ENCODE results near the gene GNAI1. TPM values are rescaled to one million over a fixed set of nuclear protein-coding genes. Genes with fewer than 3 reads are reported as not detected.

GNAI1 gene
- total and polyA plus RNA-seq, 3 experiments from 2014 or later: 0.39 to 3.8 (median 0.42) TPM

DNA sequence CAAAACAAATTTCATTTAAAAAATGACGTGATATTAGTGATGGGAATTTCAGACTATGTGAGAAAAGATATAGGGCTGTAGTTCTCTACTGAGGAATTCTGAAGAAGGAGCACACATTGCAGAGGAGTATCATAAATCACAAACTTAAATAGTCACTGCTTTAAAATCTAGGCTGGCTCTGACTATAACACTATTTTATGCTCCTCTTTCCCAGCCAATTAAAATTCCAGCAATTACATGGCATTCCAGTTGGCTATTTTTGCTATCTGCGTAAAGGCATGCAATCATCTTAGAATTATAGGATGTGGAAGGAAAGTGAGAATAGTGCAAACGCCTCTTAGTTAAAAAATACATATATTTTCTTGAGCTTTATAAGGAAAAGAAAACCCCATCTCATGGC lies 123.1 kb downstream of the GNAI1 start:
- ChIA-PET POLR2A (no interaction called here), CTCF (no interaction called here)
- no peak overlapping the region for H3K27ac Mint-ChIP-seq
- Histone ChIP-seq H3K4me3 (ENCODE audit: low read length) (no peak overlapping the region), H3K27ac (ENCODE audit: low read depth, low read length) (no peak overlapping the region), H3K27me3 (ENCODE audit: insufficient read depth, low read length, poor library complexity, severe bottlenecking) (no peaks in the 10 kb centered on the region), H3K9me3 (ENCODE audit: low read length) (no peaks in the 10 kb centered on the region), H3K4me1 (ENCODE audit: insufficient read depth, low read length) (no peaks in the 10 kb centered on the region), H3K36me3 (ENCODE audit: insufficient read depth, low read length) (no peaks in the 10 kb centered on the region)
- H3K36me3 Mint-ChIP-seq: no peaks in the 10 kb centered on the region
- DNase-seq: no peak
- H3K9me3 Mint-ChIP-seq: peaks cover 2 to 34% (median 12%) of the 10 kb centered on the region in 5 donors
- no peak overlapping the region for H3K4me3 Mint-ChIP-seq
- no peaks in the 10 kb centered on the region for H3K4me1 Mint-ChIP-seq
- peaks cover 0 to 3% of the 10 kb centered on the region in 2 donors for H3K27me3 Mint-ChIP-seq

DNA sequence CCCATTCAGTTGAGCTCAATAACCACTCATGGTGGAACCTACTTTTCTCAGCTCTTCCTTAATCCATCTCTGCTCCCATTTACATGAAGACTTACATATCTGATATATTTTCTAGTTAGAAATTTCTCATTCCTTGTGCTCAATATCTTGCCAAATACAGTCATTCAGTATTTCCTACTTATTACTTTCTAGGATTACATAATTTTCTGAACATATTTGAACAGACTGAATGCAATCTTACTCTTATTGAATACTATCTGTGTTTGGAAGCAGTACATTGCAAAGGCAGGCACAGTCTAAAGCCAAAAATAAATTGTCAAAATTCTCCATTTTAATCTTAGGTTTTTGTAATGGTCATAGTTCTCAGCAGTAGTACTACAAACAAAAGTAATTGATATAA lies 126.0 kb downstream of the GNAI1 start:
- no peaks in the 10 kb centered on the region for H3K27me3 ChIP-seq (ENCODE audit: insufficient read depth, low read length, poor library complexity, severe bottlenecking)
- H3K4me1 ChIP-seq (ENCODE audit: insufficient read depth, low read length): no peaks in the 10 kb centered on the region
- H3K4me3 Mint-ChIP-seq: no peak overlapping the region
- peaks cover 0 to 2% of the 10 kb centered on the region in 2 donors for H3K27me3 Mint-ChIP-seq
- ChIA-PET CTCF (no interaction called here), POLR2A (no interaction called here)
- no peaks in the 10 kb centered on the region for H3K4me1 Mint-ChIP-seq
- no peak for DNase-seq
- H3K27ac Mint-ChIP-seq: no peak overlapping the region
- H3K27ac ChIP-seq (ENCODE audit: low read depth, low read length): no peak overlapping the region
- no peak overlapping the region for H3K4me3 ChIP-seq (ENCODE audit: low read length)
- no peaks in the 10 kb centered on the region for H3K9me3 ChIP-seq (ENCODE audit: low read length)
- H3K36me3 Mint-ChIP-seq: no peaks in the 10 kb centered on the region
- no peaks in the 10 kb centered on the region for H3K36me3 ChIP-seq (ENCODE audit: insufficient read depth, low read length)
- peaks cover 2 to 34% (median 4%) of the 10 kb centered on the region in 5 donors for H3K9me3 Mint-ChIP-seq

DNA sequence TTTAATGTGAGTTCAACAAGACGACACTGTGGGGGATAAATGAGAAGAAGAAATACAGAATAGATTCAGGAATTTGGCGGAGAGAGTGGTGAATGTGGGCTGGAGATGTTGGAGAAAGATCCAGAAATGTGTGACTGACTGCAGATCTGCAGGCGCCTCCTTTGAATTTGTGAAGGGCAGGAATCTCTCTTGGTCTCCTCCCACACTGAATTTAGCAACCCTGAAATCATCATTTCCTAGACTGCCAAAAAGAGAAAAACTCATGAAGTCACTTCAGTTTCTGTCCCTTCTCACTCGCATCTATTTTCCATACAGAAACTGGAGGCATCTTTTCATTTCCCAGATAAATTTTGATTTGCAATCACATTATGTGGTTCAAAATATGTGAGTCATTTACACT lies 128.7 kb downstream of the GNAI1 start:
- Histone ChIP-seq H3K27ac (ENCODE audit: low read depth, low read length) (no peak overlapping the region), H3K36me3 (ENCODE audit: insufficient read depth, low read length) (no peaks in the 10 kb centered on the region), H3K9me3 (ENCODE audit: low read length) (no peaks in the 10 kb centered on the region), H3K27me3 (ENCODE audit: insufficient read depth, low read length, poor library complexity, severe bottlenecking) (no peaks in the 10 kb centered on the region), H3K4me1 (ENCODE audit: insufficient read depth, low read length) (no peaks in the 10 kb centered on the region), H3K4me3 (ENCODE audit: low read length) (no peak overlapping the region)
- Mint-ChIP-seq H3K4me1 (no peaks in the 10 kb centered on the region), H3K36me3 (no peaks in the 10 kb centered on the region), H3K9me3 (peaks cover 0 to 26% (median 4%) of the 10 kb centered on the region in 5 donors), H3K4me3 (no peak overlapping the region), H3K27me3 (peaks cover 0 to 2% of the 10 kb centered on the region in 2 donors), H3K27ac (no peak overlapping the region)
- ChIA-PET POLR2A (no interaction called here), CTCF (no interaction called here)
- no peak for DNase-seq

DNA sequence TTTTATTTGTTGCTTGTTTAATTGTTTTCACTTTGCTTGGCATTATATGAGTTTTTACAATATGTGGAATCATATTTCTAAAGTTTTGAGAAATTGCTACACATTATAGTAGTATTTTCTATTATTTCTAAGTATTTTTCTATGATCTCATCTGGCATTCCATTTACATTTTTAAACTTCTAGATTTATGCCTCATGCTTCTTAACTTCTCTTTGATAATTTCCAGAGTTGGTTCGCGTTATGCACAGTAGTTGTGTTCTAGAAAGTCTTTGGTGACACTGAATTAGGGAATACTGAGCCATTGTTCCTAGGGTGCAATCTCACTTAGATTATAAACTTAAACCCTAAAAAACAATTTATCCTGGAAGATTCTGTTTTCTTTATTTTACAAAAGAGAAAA lies 129.2 kb downstream of the GNAI1 start:
- Mint-ChIP-seq H3K4me3 (no peak overlapping the region), H3K9me3 (peaks cover 0 to 28% (median 4%) of the 10 kb centered on the region in 5 donors), H3K27ac (no peak overlapping the region), H3K36me3 (no peaks in the 10 kb centered on the region), H3K27me3 (peaks cover 0 to 2% of the 10 kb centered on the region in 2 donors), H3K4me1 (no peaks in the 10 kb centered on the region)
- CTCF ChIA-PET: no interaction called here
- no peak for DNase-seq
- POLR2A ChIA-PET: no interaction called here
- Histone ChIP-seq H3K27ac (ENCODE audit: low read depth, low read length) (no peak overlapping the region), H3K4me3 (ENCODE audit: low read length) (no peak overlapping the region), H3K9me3 (ENCODE audit: low read length) (no peaks in the 10 kb centered on the region), H3K36me3 (ENCODE audit: insufficient read depth, low read length) (no peaks in the 10 kb centered on the region), H3K4me1 (ENCODE audit: insufficient read depth, low read length) (no peaks in the 10 kb centered on the region), H3K27me3 (ENCODE audit: insufficient read depth, low read length, poor library complexity, severe bottlenecking) (no peaks in the 10 kb centered on the region)

- Mint-ChIP-seq H3K9me3 (peaks cover 0 to 21% (median 6%) of the 10 kb centered on the region in 5 donors), H3K27me3 (no peaks in the 10 kb centered on the region), H3K27ac (no peak overlapping the region), H3K4me3 (no peak overlapping the region), H3K36me3 (no peaks in the 10 kb centered on the region), H3K4me1 (no peaks in the 10 kb centered on the region)
- no peaks in the 10 kb centered on the region for H3K27me3 ChIP-seq (ENCODE audit: insufficient read depth, low read length, poor library complexity, severe bottlenecking)
- H3K9me3 ChIP-seq (ENCODE audit: low read length): no peaks in the 10 kb centered on the region
- H3K4me1 ChIP-seq (ENCODE audit: insufficient read depth, low read length): no peaks in the 10 kb centered on the region
- no peak overlapping the region for H3K27ac ChIP-seq (ENCODE audit: low read depth, low read length)
- H3K36me3 ChIP-seq (ENCODE audit: insufficient read depth, low read length): no peaks in the 10 kb centered on the region
- POLR2A ChIA-PET: no interaction called here
- no peak overlapping the region for H3K4me3 ChIP-seq (ENCODE audit: low read length)
- DNase-seq: no peak
- CTCF ChIA-PET: no interaction called here
These were observed 130.3 kb downstream of the GNAI1 start for GRCh38 chr7:80264769-80265495.

- no peaks in the 10 kb centered on the region for H3K36me3 Mint-ChIP-seq
- CTCF ChIA-PET: no interaction called here
- POLR2A ChIA-PET: no interaction called here
These were observed 138.1 kb downstream of the GNAI1 start for GRCh38 chr7:80272560-80273239.

GRCh38 chr7:80273327-80273726 lies 138.7 kb downstream of the GNAI1 start:
- H3K9me3 Mint-ChIP-seq: peaks cover 0 to 24% (median 5%) of the 10 kb centered on the region in 5 donors
- Histone ChIP-seq H3K9me3 (ENCODE audit: low read length) (no peaks in the 10 kb centered on the region), H3K4me3 (ENCODE audit: low read length) (no peak overlapping the region), H3K36me3 (ENCODE audit: insufficient read depth, low read length) (no peaks in the 10 kb centered on the region), H3K27me3 (ENCODE audit: insufficient read depth, low read length, poor library complexity, severe bottlenecking) (no peaks in the 10 kb centered on the region), H3K4me1 (ENCODE audit: insufficient read depth, low read length) (no peaks in the 10 kb centered on the region), H3K27ac (ENCODE audit: low read depth, low read length) (no peak overlapping the region)
- H3K36me3 Mint-ChIP-seq: no peaks in the 10 kb centered on the region
- POLR2A ChIA-PET: no interaction called here
- no peaks in the 10 kb centered on the region for H3K27me3 Mint-ChIP-seq
- H3K4me1 Mint-ChIP-seq: no peaks in the 10 kb centered on the region
- no peak for DNase-seq
- CTCF ChIA-PET: no interaction called here
- no peak overlapping the region for H3K27ac Mint-ChIP-seq
- H3K4me3 Mint-ChIP-seq: no peak overlapping the region

More at GRCh38 chr7:80272560-80273239, 138.1 kb downstream of the GNAI1 start:
- no peak overlapping the region for H3K4me3 Mint-ChIP-seq
- no peak for DNase-seq
- H3K27me3 ChIP-seq (ENCODE audit: insufficient read depth, low read length, poor library complexity, severe bottlenecking): no peaks in the 10 kb centered on the region
- H3K27me3 Mint-ChIP-seq: no peaks in the 10 kb centered on the region
- no peaks in the 10 kb centered on the region for H3K36me3 ChIP-seq (ENCODE audit: insufficient read depth, low read length)
- no peak overlapping the region for H3K27ac Mint-ChIP-seq
- no peaks in the 10 kb centered on the region for H3K4me1 Mint-ChIP-seq
- H3K9me3 Mint-ChIP-seq: peaks cover 0 to 19% (median 5%) of the 10 kb centered on the region in 5 donors
- H3K4me3 ChIP-seq (ENCODE audit: low read length): no peak overlapping the region
- H3K27ac ChIP-seq (ENCODE audit: low read depth, low read length): no peak overlapping the region
- H3K9me3 ChIP-seq (ENCODE audit: low read length): no peaks in the 10 kb centered on the region
- no peaks in the 10 kb centered on the region for H3K4me1 ChIP-seq (ENCODE audit: insufficient read depth, low read length)

DNA sequence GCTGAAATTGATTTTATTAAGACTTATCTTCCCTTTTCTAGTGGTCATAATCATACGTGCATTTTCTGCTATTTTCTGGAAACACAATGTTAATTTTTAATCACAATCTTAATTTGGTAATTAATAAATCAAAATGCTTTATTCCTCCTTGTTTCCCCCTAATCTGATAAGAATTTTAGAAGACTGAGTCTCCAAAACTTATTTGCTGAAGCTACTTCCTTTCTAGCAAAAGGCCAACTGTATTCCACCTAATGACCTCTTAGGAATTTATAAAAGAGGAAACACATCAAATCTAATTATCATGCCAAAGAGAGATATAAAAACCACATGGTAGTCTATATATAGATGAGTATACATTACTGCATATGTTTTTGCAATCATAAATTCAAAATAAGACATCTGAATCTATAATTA lies 140.6 kb downstream of the GNAI1 start:
- Histone ChIP-seq H3K4me3 (ENCODE audit: low read length) (no peak overlapping the region), H3K27ac (ENCODE audit: low read depth, low read length) (no peak overlapping the region), H3K9me3 (ENCODE audit: low read length) (no peaks in the 10 kb centered on the region), H3K4me1 (ENCODE audit: insufficient read depth, low read length) (no peaks in the 10 kb centered on the region), H3K27me3 (ENCODE audit: insufficient read depth, low read length, poor library complexity, severe bottlenecking) (no peaks in the 10 kb centered on the region), H3K36me3 (ENCODE audit: insufficient read depth, low read length) (no peaks in the 10 kb centered on the region)
- Mint-ChIP-seq H3K9me3 (peaks cover 0 to 20% (median 4%) of the 10 kb centered on the region in 5 donors), H3K27ac (no peak overlapping the region), H3K27me3 (no peaks in the 10 kb centered on the region), H3K4me3 (no peak overlapping the region), H3K4me1 (no peaks in the 10 kb centered on the region), H3K36me3 (no peaks in the 10 kb centered on the region)
- ChIA-PET CTCF (no interaction called here), POLR2A (no interaction called here)
- no peak for DNase-seq

Measured in CD8-positive, alpha-beta memory T cell (primary cell).